ENCODE results near the gene NUP107. TPM values are rescaled to one million over a fixed set of nuclear protein-coding genes. Genes with fewer than 3 reads are reported as not detected.

NUP107 gene
- total RNA-seq, 1 donor from 2014 or later, result 76.6 TPM

- TF ChIP-seq CTCF (IDR thresholded peaks at IDR 0.05; ENCODE audit: unreplicated experiment), result no peak
- H3K9me3 Mint-ChIP-seq, result no peaks in the 10 kb centered on the region
- H3K36me3 Mint-ChIP-seq, result no peaks in the 10 kb centered on the region
- H3K27ac Mint-ChIP-seq, result no peak overlapping the region
- no peak overlapping the region for H3K4me3 Mint-ChIP-seq
- H3K27me3 Mint-ChIP-seq (ENCODE audit: low read depth), result no peaks in the 10 kb centered on the region
- DNase-seq (ENCODE audit: low spot score in 2 of 2, unreplicated experiment in 2 of 2), result no peak
- no peaks in the 10 kb centered on the region for H3K4me1 Mint-ChIP-seq
Measured at GRCh38 chr12:68793436-68793835, 106.7 kb downstream of the NUP107 start.

- Mint-ChIP-seq H3K27ac (no peak overlapping the region), H3K9me3 (no peaks in the 10 kb centered on the region), H3K4me1 (no peaks in the 10 kb centered on the region), H3K36me3 (no peaks in the 10 kb centered on the region), H3K27me3 (ENCODE audit: low read depth) (no peaks in the 10 kb centered on the region), H3K4me3 (no peak overlapping the region)
- no peak for TF ChIP-seq CTCF (IDR thresholded peaks at IDR 0.05; ENCODE audit: unreplicated experiment)
- no peak for DNase-seq (ENCODE audit: low spot score in 2 of 2, unreplicated experiment in 2 of 2)
Measured at GRCh38 chr12:68793975-68794652, 107.3 kb downstream of the NUP107 start.

- Mint-ChIP-seq H3K9me3 (peaks cover under 1% of the 10 kb centered on the region), H3K27ac (no peak overlapping the region)
Measured at GRCh38 chr12:68794653-68795251, 108.0 kb downstream of the NUP107 start.

More at GRCh38 chr12:68794653-68795251, 108.0 kb downstream of the NUP107 start:
- no peak for TF ChIP-seq CTCF (IDR thresholded peaks at IDR 0.05; ENCODE audit: unreplicated experiment)
- Mint-ChIP-seq H3K4me1 (no peaks in the 10 kb centered on the region), H3K36me3 (no peaks in the 10 kb centered on the region), H3K4me3 (no peak overlapping the region), H3K27me3 (ENCODE audit: low read depth) (no peaks in the 10 kb centered on the region)
- DNase-seq (ENCODE audit: low spot score in 2 of 2, unreplicated experiment in 2 of 2), result no peak

Other genes with a start within 250 kb of the NUP107 start
- 107 to 114 TPM (median 110 TPM) in 3 replicates for gene RAP1B, start 76.1 kb upstream of the NUP107 start, total RNA-seq
- 11.5 to 14.1 TPM (median 12.3 TPM) in 3 replicates for gene SLC35E3, start 59.2 kb downstream of the NUP107 start, total RNA-seq
- 181 to 182 TPM (median 181 TPM) in 3 replicates for gene MDM2, start 121.2 kb downstream of the NUP107 start, total RNA-seq
- 1.1 to 2.2 TPM (median 2.2 TPM) in 3 replicates for gene CPM, start 246.2 kb downstream of the NUP107 start, total RNA-seq